ENCODE data around the gene FMOD.

DNA sequence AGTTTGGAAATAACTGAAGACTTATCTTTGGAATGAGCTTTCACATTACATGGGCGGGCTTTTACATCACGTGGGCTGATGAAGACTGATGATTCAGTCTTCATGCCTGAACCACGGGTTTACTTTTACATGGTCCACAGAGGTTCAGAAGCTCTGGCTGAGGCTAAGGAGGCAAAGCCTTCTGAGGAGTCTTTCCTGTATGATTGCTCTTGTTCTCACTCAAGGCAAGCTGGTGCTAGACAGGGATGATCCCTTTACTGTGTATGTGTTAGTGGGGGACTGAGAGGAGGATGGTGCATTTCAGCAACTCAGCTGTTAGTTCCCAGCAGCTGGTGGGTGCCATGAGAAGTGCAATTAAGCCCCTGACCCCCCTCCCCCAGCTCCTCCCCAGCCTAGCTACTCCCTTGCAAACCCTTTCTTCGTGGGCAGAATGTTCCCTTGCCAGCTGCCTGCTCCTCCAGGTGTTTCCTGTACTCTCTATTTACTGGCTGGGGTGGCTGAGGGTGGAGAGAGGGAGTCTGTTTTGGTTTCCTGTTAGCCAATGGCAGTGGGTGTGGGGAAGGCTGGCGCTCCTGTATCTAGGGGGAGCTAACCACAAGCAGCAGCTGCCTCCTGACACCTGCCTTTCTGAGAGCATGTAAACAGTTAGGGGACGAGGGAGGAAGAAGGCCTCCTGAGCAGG lies 30.2 kb downstream of the FMOD start:
- TF ChIP-seq, protein P1, sequence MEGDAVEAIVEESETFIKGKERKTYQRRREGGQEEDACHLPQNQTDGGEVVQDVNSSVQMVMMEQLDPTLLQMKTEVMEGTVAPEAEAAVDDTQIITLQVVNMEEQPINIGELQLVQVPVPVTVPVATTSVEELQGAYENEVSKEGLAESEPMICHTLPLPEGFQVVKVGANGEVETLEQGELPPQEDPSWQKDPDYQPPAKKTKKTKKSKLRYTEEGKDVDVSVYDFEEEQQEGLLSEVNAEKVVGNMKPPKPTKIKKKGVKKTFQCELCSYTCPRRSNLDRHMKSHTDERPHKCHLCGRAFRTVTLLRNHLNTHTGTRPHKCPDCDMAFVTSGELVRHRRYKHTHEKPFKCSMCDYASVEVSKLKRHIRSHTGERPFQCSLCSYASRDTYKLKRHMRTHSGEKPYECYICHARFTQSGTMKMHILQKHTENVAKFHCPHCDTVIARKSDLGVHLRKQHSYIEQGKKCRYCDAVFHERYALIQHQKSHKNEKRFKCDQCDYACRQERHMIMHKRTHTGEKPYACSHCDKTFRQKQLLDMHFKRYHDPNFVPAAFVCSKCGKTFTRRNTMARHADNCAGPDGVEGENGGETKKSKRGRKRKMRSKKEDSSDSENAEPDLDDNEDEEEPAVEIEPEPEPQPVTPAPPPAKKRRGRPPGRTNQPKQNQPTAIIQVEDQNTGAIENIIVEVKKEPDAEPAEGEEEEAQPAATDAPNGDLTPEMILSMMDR (IDR thresholded peaks at IDR 0.05; ENCODE audit: poor library complexity, severe bottlenecking), result no peak
- TF ChIP-seq, protein P2, sequence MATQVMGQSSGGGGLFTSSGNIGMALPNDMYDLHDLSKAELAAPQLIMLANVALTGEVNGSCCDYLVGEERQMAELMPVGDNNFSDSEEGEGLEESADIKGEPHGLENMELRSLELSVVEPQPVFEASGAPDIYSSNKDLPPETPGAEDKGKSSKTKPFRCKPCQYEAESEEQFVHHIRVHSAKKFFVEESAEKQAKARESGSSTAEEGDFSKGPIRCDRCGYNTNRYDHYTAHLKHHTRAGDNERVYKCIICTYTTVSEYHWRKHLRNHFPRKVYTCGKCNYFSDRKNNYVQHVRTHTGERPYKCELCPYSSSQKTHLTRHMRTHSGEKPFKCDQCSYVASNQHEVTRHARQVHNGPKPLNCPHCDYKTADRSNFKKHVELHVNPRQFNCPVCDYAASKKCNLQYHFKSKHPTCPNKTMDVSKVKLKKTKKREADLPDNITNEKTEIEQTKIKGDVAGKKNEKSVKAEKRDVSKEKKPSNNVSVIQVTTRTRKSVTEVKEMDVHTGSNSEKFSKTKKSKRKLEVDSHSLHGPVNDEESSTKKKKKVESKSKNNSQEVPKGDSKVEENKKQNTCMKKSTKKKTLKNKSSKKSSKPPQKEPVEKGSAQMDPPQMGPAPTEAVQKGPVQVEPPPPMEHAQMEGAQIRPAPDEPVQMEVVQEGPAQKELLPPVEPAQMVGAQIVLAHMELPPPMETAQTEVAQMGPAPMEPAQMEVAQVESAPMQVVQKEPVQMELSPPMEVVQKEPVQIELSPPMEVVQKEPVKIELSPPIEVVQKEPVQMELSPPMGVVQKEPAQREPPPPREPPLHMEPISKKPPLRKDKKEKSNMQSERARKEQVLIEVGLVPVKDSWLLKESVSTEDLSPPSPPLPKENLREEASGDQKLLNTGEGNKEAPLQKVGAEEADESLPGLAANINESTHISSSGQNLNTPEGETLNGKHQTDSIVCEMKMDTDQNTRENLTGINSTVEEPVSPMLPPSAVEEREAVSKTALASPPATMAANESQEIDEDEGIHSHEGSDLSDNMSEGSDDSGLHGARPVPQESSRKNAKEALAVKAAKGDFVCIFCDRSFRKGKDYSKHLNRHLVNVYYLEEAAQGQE (IDR thresholded peaks at IDR 0.05; ENCODE audit: borderline replicate concordance), result no peak
- TF ChIP-seq MXI1 (conservative IDR thresholded peaks at IDR 0.05; ENCODE audit: poor library complexity, severe bottlenecking) (no peak), EZH2 (IDR thresholded peaks at IDR 0.05; ENCODE audit: borderline replicate concordance, insufficient read depth, low read length, poor library complexity, severe bottlenecking) (no peak)
